OCI-LY7 (cell line): ENCODE data around the gene ELF2. TPM values are rescaled to one million over a fixed set of nuclear protein-coding genes. Genes with fewer than 3 reads are reported as not detected.

Source experiments
- BruUV-seq: library from RNA; stranded (reverse); fragments of 400-500 nt; replicated peaks from 2 replicates; lab custom pipeline; 2021; lab: Mats Ljungman, UMichigan
- CTCF ChIA-PET: fragments of 300-600 bp; sonication (Branson Sonifier 250); formaldehyde crosslinking; loops from one replicate; lab custom pipeline; 2022; ENCODE audit warnings: antibody characterized with exemption; ENCODE audit not compliant: unreplicated experiment; lab: Charles Lee
- POLR2A ChIA-PET: fragments of 300-600 bp; sonication (Branson Sonifier 250); formaldehyde crosslinking; loops from one replicate; lab custom pipeline; 2022; ENCODE audit warnings: antibody characterized with exemption; lab: Charles Lee
- DNase-seq: peaks from one replicate; pipeline ENCODE4 v3.0.0-alpha.2; 2015; ENCODE audit warnings: low spot score
- H2AFZ ChIP-seq: fragments of 200-600 bp; sonication (generic), shearing (Covaris generic); 2 replicates; pipeline ENCODE4 v1.6.1; 2014; ENCODE audit warnings: mild to moderate bottlenecking, antibody characterized with exemption, low read length, moderate library complexity
- H3K27ac ChIP-seq: fragments of 200-600 bp; sonication (generic); 2 replicates; pipeline ENCODE4 v1.5.1; 2014; ENCODE audit warnings: mixed run types, low read depth, mild to moderate bottlenecking, moderate library complexity, low read length, inconsistent platforms; ENCODE audit not compliant: poor library complexity, severe bottlenecking
- H3K36me3 ChIP-seq: fragments of 200-600 bp; sonication (generic); 2 replicates; pipeline ENCODE4 v1.6.1; 2014; ENCODE audit warnings: mild to moderate bottlenecking, antibody characterized with exemption, low read length, moderate library complexity, mixed read lengths; ENCODE audit not compliant: insufficient read depth
- H3K4me1 ChIP-seq: fragments of 200-600 bp; sonication (generic); 2 replicates; pipeline ENCODE4 v1.5.1; 2014; ENCODE audit warnings: mild to moderate bottlenecking, low read length; ENCODE audit not compliant: insufficient read depth, poor library complexity, severe bottlenecking
- H3K4me2 ChIP-seq: fragments of 200-600 bp; sonication (generic); 2 replicates; pipeline ENCODE4 v1.6.1; 2014; ENCODE audit warnings: mild to moderate bottlenecking, low read length
- H3K4me3 ChIP-seq: fragments of 200-600 bp; sonication (generic); 2 replicates; pipeline ENCODE4 v1.5.1; 2014; ENCODE audit warnings: mild to moderate bottlenecking, low read depth, low read length; ENCODE audit not compliant: poor library complexity, severe bottlenecking
- H3K79me2 ChIP-seq: fragments of 200-600 bp; sonication (generic); 2 replicates; pipeline ENCODE4 v1.6.1; 2016; ENCODE audit warnings: low read depth, mild to moderate bottlenecking, low read length, moderate library complexity, mixed read lengths; ENCODE audit not compliant: insufficient read depth
- H3K9me2 ChIP-seq: fragments of 200-600 bp; sonication (generic); 2 replicates; pipeline ENCODE4 v1.6.1; 2016; ENCODE audit warnings: mild to moderate bottlenecking, low read length, mixed read lengths; ENCODE audit not compliant: insufficient read depth
- H3K9me3 ChIP-seq: fragments of 200-600 bp; sonication (generic); 2 replicates; pipeline ENCODE4 v1.6.1; 2014; ENCODE audit warnings: mild to moderate bottlenecking, mixed run types, low read length, mixed read lengths
- H4K20me1 ChIP-seq: fragments of 200-600 bp; sonication (generic); 2 replicates; pipeline ENCODE4 v1.6.1; 2014; ENCODE audit warnings: mild to moderate bottlenecking, antibody characterized with exemption, low read length, moderate library complexity, mixed read lengths; ENCODE audit not compliant: insufficient read depth
- EZH2phosphoT487 ChIP-seq: fragments of 200-600 bp; sonication (generic); IDR thresholded peaks from 2 replicates; pipeline ENCODE4 v1.6.1; 2018; ENCODE audit warnings: low read depth, borderline replicate concordance, mild to moderate bottlenecking, mixed run types, antibody characterized with exemption, low read length, moderate library complexity, mixed read lengths
- intact Hi-C: fragments of 100-400 bp; cut with micrococcal nuclease; formaldehyde crosslinking; loops from one replicate; pipeline ENCODE4 v1.10.0; 2022; ENCODE audit not compliant: unreplicated experiment
- total RNA-seq, 2 experiments: library from RNA; depleted of rRNA in 1 of 2; stranded (reverse); fragments of >200 nt in 1 of 2; shearing (Covaris generic) in 1 of 2; gene quantifications; 2 replicates each; pipeline ENCODE4 v1.2.3, GENCODE V29; 2014 to 2022
- TF ChIP-seq, protein P1 (sequence below): fragments of 200-600 bp; sonication (generic); conservative IDR thresholded peaks from 2 replicates; pipeline ENCODE4 v1.5.1; 2014; ENCODE audit warnings: mild to moderate bottlenecking, antibody characterized with exemption, low read length, moderate library complexity, mixed read lengths

Gene ELF2
- total RNA-seq, 2 experiments from 2014 or later = 49.6 to 57.0 TPM

DNA sequence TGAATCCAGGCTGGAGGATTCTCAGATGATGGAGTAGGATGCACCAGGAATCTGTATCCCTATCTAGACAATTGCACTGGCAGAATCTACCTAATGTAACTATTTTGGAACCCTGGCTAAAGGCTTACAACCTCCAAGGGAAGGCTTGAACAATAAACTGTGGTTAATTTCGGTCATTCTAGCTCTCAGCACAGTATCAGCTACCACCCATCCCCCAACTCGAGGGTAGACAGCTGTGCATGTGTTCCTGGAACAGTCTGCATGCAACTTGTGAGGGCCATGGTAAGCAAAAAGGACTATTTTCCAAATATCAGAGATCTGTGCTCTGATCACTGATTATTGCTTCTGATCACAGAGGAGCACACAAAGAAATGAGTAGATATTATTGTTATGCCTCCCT is 34.0 kb downstream of the ELF2 start:
- Histone ChIP-seq H3K79me2 (peaks cover 62% of the 10 kb centered on the region; the same call in 1 of the 2 replicates), H3K4me3 (peak overlapping the region; percentile 50), H3K4me1 (peaks cover 43% of the 10 kb centered on the region), H3K9me2 (no peaks in the 10 kb centered on the region), H3K27ac (peak overlapping the region; percentile 68), H4K20me1 (no peaks in the 10 kb centered on the region), H2AFZ (no peak overlapping the region; the same call in 1 of the 2 replicates), H3K4me2 (peak overlapping the region; percentile 73), H3K9me3 (peaks cover 22% of the 10 kb centered on the region), H3K36me3 (peaks cover 19% of the 10 kb centered on the region)
- CTCF ChIA-PET = no interaction called here
- no peak for TF ChIP-seq EZH2phosphoT487
- TF ChIP-seq, protein P1, sequence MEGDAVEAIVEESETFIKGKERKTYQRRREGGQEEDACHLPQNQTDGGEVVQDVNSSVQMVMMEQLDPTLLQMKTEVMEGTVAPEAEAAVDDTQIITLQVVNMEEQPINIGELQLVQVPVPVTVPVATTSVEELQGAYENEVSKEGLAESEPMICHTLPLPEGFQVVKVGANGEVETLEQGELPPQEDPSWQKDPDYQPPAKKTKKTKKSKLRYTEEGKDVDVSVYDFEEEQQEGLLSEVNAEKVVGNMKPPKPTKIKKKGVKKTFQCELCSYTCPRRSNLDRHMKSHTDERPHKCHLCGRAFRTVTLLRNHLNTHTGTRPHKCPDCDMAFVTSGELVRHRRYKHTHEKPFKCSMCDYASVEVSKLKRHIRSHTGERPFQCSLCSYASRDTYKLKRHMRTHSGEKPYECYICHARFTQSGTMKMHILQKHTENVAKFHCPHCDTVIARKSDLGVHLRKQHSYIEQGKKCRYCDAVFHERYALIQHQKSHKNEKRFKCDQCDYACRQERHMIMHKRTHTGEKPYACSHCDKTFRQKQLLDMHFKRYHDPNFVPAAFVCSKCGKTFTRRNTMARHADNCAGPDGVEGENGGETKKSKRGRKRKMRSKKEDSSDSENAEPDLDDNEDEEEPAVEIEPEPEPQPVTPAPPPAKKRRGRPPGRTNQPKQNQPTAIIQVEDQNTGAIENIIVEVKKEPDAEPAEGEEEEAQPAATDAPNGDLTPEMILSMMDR = no peak
- intact Hi-C loops = no loop called here
- BruUV-seq = no TSS peak
- DNase-seq = peak; percentile 65
- POLR2A ChIA-PET = interaction anchor here (1.0 to 2.1 kb wide), 3 partner anchors 12 to 64 kb away, joined by 4 read pairs; no protein-coding TSS in a partner anchor

DNA sequence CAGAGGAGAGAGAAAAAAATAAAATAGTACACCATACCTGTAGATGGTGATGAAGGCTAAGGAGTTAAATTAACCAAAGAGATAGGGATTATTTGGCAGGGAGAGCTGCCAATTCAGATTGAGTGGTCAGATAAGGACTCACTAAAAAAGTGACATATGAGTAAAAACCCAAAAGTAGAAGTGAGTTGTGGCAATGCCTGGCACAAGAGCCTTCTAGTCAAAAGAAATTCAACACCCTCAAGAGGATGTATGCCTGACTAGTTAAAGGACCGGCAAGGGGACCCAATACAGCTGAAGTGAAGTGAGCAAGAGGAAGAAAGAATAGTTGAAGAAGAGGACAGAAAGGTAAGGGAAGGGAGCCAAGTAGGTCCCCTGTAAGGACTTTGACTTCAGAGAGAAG is 34.9 kb downstream of the ELF2 start:
- H4K20me1 ChIP-seq = no peaks in the 10 kb centered on the region
- H3K4me1 ChIP-seq = peaks cover 43% of the 10 kb centered on the region
- peaks cover 62% of the 10 kb centered on the region; the same call in 1 of the 2 replicates for H3K79me2 ChIP-seq
- intact Hi-C loops = no loop called here
- H3K9me3 ChIP-seq = peaks cover 19% of the 10 kb centered on the region
- H3K9me2 ChIP-seq = no peaks in the 10 kb centered on the region
- peak overlapping the region; percentile 68 for H3K27ac ChIP-seq
- peaks cover 22% of the 10 kb centered on the region for H3K36me3 ChIP-seq
- peak; percentile 84 for DNase-seq
- ChIA-PET CTCF (interaction anchor here (0.5 kb wide), 1 partner anchor 78 kb away, joined by 3 read pairs; no protein-coding TSS in a partner anchor), POLR2A (interaction anchor here (0.6 to 2.1 kb wide), 4 partner anchors 12 to 380 kb away, joined by 3 to 5 read pairs (median 4); no protein-coding TSS in a partner anchor)
- H3K4me3 ChIP-seq = peak overlapping the region; percentile 50
- no peak overlapping the region; the same call in 1 of the 2 replicates for H2AFZ ChIP-seq
- BruUV-seq = no TSS peak
- peak overlapping the region; percentile 73 for H3K4me2 ChIP-seq
- TF ChIP-seq, protein P1 = no peak
- no peak for TF ChIP-seq EZH2phosphoT487

- Histone ChIP-seq H3K4me3 (no peak overlapping the region), H3K4me1 (peaks cover 29% of the 10 kb centered on the region), H3K36me3 (peaks cover 10% of the 10 kb centered on the region), H3K9me3 (no peaks in the 10 kb centered on the region), H3K27ac (no peak overlapping the region), H3K9me2 (no peaks in the 10 kb centered on the region), H3K4me2 (no peak overlapping the region), H4K20me1 (no peaks in the 10 kb centered on the region), H3K79me2 (peaks cover 28% of the 10 kb centered on the region; the same call in 1 of the 2 replicates), H2AFZ (no peak overlapping the region)
- POLR2A ChIA-PET = no interaction called here
- BruUV-seq = no TSS peak
- CTCF ChIA-PET = no interaction called here
- DNase-seq = no peak
- TF ChIP-seq EZH2phosphoT487 = no peak
- TF ChIP-seq, protein P1 = no peak
- intact Hi-C loops = no loop called here
These were observed 39.3 kb downstream of the ELF2 start for GRCh38 chr4:139137763-139138162.
